ENCODE results near the gene CNPPD1.

DNA sequence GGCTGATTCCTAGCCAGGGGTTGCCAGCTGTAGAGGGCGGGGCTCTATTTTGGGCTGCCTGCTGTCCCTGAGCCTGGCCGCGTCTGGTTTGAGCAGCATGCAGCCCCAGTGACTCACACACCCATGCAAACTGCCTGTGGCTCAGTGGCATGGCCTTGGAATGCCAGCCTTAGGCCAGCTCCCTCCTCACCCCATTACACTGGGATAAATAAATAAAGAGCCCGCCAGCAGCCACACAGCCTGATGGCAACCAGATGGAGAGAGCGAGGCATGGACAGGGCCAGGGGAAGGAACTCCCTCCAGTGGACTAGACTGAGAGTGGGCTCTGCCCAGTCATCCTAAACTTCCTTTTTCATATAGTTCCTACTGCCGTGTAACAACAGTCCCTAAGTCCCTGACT, 34.4 kb downstream of the CNPPD1 start:
- TF ChIP-seq CTCF (IDR thresholded peaks at IDR 0.05) (no peak), POLR2A (IDR thresholded peaks at IDR 0.05) (no peak)
